ENCODE results near the gene F8.
"Not testable (repeated sequence)": the region's sequence is repeated elsewhere in the genome, so short reads cannot be mapped to it uniquely, and the experiment has no call there.

Gene F8

GRCh38 chrX:154873329-154873728, 149.2 kb downstream of the F8 start:
- no peak for DNase-seq (ENCODE audit: low spot score)

DNA sequence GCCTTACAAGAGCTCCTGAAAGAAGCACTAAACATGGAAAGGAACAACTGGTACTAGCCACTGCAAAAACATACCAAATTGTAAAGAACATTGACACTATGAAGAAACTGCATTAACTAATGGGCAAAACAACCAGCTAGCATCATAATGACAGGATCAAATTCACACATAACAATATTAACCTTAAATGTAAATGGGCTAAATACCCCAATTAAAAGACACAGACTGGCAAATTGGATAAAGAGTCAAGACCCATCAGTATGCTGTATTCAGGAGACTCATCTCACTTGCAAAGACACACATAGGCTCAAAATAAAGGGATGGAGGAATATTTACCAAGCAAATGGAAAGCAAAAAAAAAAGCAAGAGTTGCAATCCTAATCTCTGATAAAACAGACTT, 154.0 kb downstream of the F8 start:
- not testable (repeated sequence) for DNase-seq (ENCODE audit: low spot score)

GRCh38 chrX:154855256-154855655, 167.3 kb downstream of the F8 start:
- DNase-seq (ENCODE audit: low spot score): no peak

GRCh38 chrX:154850957-154851611, 171.4 kb downstream of the F8 start:
- DNase-seq (ENCODE audit: low spot score): no peak

DNA sequence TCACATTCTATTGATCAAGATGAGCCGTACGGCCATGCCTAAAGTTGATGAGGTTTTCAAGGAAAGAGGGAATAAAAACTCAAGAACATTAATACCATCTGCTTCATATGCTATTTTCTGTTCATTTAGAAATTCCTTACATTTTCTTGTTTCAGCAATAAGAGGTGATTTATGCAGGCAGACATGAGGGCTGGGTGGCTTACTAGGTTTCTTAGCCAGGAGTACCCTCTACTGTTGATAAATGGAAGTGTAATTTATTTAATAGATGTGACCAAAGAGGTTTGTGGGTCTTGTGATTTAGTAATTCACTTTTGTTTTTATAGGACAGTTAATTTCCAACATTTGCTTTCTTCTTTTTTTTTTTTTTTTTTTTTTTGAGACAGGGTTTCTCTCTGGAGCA, 181.7 kb downstream of the F8 start:
- peak; percentile 37 for DNase-seq (ENCODE audit: low spot score)

DNA sequence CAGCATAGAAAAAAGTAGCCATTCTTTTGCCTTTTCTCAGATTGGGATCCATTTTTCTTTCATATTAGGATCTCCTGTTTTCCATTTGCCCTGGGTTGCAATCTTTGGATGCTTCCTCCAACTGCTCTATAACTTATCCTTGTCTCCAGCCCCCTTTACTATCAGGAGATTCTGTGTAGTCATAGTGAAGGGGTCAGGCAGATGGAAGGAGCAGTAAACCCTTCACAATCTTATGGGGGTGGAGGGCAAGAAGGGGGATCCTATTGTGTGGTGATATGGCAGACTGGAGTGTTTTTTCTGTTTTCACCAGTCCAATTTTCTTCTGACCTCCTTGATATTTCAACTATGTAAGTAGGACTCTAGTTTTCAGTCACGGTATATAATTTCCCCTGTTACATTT, 186.4 kb downstream of the F8 start:
- no peak for DNase-seq (ENCODE audit: low spot score)

DNA sequence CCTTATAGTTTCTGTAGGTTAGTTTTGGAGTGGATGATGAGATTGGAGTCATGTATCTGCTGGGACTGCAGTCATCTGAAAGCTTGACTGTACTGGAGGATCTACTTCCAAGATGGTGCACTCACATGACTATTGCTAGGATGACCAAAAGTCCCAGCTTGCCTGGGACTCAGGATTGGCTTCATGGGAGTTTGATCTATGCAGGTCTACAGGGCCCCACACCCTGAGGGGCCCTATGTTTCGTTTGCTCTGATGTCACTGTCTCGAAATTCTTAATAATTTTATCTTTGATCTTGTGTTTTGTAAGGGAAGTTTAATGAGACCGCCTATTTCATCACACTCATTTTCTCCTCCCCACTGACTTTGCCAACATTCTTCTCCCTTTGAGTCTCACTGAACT, 188.0 kb downstream of the F8 start, which contains the start of gene SMIM9:
SMIM9 (minus strand) TSS at position 101 of the 400 bp plus-strand sequence. CDS start 3,806 bp downstream, outside the sequence.
- no peak for DNase-seq (ENCODE audit: low spot score)

GRCh38 chrX:154833746-154834274, 188.7 kb downstream of the F8 start:
- DNase-seq (ENCODE audit: low spot score): no peak

DNA sequence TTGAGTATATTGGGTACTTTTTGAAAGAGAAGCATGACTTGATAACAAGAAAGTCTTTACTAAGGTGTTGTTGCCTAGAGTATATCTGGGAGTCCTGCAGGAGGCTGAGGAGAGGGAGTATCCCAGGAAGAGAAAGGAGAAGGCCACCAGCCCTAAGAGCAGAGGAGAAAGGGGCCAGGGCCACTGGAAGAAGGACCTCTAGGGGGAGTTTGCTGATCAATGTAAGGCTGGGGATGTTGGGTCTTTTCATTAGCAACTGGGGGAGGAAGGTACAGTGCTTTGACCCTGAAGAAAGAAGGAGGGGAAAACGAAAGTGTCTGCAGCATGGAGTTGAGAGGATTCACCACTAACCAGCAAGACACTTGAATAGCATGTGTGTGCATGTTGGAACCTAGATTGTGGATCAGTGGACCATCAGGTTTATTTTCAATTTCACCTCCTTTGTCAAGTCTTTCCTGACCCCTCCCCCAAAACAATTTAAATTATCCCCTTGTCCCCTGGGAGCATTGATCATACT, 192.5 kb downstream of the F8 start:
- no peak for DNase-seq (ENCODE audit: low spot score)

GRCh38 chrX:154829134-154829533, 193.4 kb downstream of the F8 start:
- no peak for DNase-seq (ENCODE audit: low spot score)

DNA sequence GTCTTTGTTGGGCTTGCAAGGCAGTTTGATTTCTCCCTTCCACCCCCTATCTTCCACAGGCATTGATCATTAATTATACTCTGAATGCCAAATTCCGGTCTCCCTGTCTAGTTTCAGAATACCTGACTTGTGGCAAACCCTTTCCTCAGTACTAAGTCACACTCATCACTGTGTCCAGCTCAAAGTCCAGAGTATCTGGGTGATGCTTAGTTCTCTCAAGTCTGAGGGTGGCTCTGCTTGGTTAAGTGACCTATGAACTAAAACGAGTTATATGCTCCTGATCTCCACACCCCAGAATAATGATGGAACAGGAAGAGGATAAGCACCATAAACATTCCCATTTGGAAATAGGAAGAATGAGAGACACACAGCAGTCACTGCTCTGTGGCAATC, 194.5 kb downstream of the F8 start:
- no peak for DNase-seq (ENCODE audit: low spot score)

DNA sequence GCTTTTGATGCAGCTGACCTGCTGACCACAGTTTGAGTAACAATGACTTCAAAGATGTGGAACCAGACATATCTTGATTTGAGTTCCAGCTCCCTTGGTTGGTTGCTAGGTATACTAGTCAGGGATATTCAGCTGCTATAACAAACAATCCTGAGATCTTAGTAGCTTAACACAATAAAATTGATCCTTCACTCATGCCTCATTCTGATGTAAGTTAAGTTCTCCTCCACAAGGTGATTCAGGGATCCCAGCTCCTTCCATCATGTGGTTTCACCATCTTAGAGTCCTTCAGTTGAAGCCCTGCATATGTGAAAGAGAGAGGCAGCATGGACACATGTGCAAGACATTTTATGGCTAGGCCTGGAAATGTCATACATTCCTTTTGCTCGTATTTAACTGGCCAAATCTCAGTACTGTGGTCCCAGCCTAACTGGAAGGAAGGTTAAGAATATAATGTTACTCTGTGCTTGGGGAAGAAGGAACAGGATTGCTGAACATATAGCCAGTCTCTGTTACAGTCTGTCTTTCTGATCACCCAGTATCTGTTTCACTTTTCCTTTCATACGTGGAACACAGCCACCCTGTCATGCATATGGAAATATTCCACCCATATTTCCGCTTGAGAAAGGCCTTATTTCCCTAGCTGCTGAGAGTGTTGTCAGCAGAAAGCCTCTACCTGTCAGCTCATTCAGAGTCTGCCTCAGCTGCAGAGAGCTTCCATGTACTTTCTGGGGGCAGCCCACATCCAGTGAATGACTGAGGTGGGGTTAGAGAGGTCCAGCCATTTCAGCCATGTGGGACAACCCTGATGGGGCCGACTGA, 195.1 kb downstream of the F8 start:
- no peak for DNase-seq (ENCODE audit: low spot score)

DNA sequence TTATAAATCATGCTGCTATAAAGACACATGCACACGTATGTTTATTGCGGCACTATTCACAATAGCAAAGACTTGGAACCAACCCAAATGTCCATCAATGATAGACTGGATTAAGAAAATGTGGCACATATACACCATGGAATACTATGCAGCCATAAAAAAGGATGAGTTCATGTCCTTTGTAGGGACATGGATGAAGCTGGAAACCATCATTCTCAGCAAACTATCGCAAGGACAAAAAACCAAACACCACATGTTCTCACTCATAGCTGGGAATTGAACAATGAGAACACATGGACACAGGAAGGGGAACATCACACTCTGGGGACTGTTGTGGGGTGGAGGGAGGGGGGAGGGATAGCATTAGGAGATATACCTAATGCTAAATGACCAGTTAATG, 196.9 kb downstream of the F8 start:
- not testable (repeated sequence) for DNase-seq (ENCODE audit: low spot score)

DNA sequence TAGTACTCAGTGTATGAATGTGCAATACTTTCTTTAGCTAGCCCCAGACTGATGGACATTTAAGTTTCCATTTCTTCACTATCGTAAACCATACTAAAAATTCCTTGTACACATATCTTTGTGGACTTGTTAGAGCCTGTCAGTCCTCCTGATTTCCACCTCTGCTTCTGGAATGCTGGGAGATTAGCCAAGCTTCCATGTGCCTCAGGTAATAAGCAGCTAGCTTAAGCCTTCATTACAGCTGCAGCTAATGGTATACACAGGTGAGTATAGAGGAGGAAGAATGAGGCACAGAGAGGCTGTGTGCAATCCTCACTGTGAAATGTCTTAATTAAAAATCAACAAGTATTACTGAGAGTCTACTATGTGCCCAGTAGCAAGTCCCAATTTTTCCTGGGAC, 197.9 kb downstream of the F8 start:
- no peak for DNase-seq (ENCODE audit: low spot score)

GRCh38 chrX:154822029-154822428, 200.5 kb downstream of the F8 start:
- DNase-seq (ENCODE audit: low spot score): no peak

- DNase-seq (ENCODE audit: low spot score): no peak
These were observed 201.0 kb downstream of the F8 start for GRCh38 chrX:154821523-154821922.

DNA sequence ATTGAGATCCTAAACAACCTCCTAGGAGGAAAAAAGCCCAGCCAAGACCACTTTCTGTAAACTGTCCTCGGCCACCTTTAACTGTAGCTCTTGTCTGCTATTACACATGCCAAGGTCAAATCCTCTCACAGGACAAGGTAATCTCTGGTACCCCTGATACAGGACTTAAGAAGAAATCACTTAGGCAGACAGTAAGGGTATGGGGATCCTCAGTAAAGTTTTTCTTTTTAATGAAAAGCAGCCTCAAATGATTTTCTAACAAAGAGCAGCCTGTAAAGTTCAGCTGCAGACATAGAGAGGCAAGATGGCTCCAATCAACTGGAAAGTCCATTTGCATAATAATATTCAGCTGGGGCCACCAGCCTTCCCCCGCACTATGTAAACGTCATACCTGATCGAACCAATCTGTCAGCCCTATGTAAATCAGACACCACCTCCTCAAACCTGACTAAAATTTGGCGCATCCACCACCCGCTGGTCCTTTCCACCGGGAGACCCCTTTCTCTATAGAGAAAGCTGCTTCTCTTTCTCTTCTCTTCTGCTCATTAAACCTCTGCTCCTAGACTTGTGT, 202.7 kb downstream of the F8 start:
- no peak for DNase-seq (ENCODE audit: low spot score)

DNA sequence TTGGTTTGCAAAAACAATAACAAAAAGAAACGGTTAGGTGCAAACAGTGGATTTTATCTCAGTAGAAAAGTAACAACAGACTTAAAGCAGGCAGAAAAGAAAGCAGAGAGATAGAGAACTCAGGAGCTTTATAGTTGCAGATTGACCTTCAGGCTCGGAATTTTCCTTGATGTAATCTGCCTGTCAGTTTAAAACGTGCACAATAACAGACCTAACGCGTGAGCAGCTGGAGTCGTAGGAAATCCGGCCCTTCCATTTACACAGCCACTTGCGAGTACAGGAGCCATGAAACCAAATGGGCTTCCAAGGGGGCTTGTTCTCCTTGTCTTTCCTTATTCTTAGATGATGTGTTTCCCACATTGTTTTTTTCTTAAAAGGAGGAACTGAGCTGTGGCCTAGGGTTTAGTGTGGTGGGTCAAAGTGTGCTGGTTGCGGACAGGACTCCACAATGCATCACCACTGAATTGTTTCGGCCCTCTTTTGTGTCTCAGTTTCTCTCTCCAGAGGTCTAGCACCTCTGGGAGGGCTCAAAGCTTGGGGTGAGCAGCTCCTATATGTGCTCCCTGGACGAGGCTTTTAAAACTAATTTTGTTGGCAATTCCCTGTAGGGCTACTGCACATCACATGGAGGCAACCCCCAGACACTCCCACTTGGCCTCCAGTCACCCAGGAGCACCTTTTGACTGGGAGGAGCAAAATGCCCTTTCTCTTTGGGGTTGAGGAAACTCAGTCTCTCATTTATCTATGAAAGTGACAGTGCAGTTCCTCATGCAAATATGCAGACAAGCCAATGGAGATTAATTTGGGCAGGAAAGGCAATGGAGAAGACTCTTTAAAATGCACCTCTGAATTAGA, 203.4 kb downstream of the F8 start:
- no peak for DNase-seq (ENCODE audit: low spot score)

GRCh38 chrX:154817048-154817618, 205.4 kb downstream of the F8 start:
- not testable (repeated sequence) for DNase-seq (ENCODE audit: low spot score)

- not testable (repeated sequence) for DNase-seq (ENCODE audit: low spot score)
These were observed 206.1 kb downstream of the F8 start for GRCh38 chrX:154816326-154816898.

GRCh38 chrX:154815274-154815818, 207.2 kb downstream of the F8 start:
- DNase-seq (ENCODE audit: low spot score): no peak

Data from kidney capillary endothelial cell (primary cell).